Tongue (tissue), 2 donors: Measurements from ENCODE around the gene NCF2. TPM values are rescaled to one million over a fixed set of nuclear protein-coding genes. Genes with fewer than 3 reads are reported as not detected.

Source experiments
- DNase-seq: peaks from one replicate; pipeline ENCODE4 v3.0.0-alpha.2; 2015
- total RNA-seq: library from RNA; depleted of rRNA; stranded (reverse); fragments of >200 nt; gene quantifications from one replicate; pipeline ENCODE4 v1.2.3, GENCODE V29; 2014

The NCF2 gene
- total RNA-seq, 1 donor from 2014 or later, result 9.2 TPM

DNA sequence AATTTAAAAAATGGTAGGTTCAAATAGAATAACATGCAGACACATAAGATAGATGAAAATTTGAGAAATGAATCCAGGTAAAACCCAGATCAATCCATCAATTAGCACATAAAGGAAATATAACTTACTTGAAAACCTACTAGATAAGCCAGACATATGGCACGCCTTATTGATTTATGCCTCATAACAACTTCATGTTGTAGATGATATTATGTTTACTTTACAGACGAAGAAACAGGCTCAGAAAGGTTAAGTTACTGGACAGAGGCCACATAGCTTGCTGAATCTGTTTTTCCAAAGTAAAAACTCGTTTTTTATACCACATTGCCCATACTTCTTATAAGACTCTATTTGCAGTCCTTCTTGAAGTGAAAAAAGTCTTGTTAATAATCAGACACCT lies 22.1 kb upstream of the NCF2 start:
- DNase-seq, result no peak

- no peak for DNase-seq
These were observed 20.8 kb upstream of the NCF2 start for GRCh38 chr1:183611021-183611420.

GRCh38 chr1:183609759-183610452 lies 19.6 kb upstream of the NCF2 start:
- no peak for DNase-seq

GRCh38 chr1:183609313-183609712 lies 19.1 kb upstream of the NCF2 start:
- DNase-seq, result peak; percentile 39

GRCh38 chr1:183607322-183607980 lies 17.2 kb upstream of the NCF2 start:
- no peak for DNase-seq

DNA sequence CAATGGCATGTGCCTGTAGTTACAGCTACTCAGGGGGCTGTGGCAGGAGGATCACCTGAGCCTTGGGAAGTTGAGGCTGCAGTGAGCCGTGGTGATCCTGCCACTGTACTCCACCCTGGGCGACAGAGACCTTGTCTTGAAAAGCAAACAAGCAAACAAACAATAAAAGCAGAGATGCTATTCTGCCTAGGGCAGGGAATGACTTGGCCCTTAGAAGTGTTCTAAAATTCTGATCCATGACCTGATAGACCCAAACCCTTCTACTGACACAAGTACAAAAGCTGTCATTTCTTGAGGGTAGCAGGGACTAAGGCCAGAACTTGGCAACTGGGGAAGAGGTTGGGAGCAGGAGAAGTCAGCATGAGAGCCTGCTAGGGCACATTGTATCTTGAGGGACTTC lies 15.6 kb upstream of the NCF2 start:
- DNase-seq, result no peak

GRCh38 chr1:183604815-183605214 lies 14.6 kb upstream of the NCF2 start:
- DNase-seq, result no peak

GRCh38 chr1:183604038-183604808 lies 14.0 kb upstream of the NCF2 start:
- DNase-seq, result no peak

GRCh38 chr1:183602510-183602909 lies 12.3 kb upstream of the NCF2 start:
- no peak for DNase-seq

DNA sequence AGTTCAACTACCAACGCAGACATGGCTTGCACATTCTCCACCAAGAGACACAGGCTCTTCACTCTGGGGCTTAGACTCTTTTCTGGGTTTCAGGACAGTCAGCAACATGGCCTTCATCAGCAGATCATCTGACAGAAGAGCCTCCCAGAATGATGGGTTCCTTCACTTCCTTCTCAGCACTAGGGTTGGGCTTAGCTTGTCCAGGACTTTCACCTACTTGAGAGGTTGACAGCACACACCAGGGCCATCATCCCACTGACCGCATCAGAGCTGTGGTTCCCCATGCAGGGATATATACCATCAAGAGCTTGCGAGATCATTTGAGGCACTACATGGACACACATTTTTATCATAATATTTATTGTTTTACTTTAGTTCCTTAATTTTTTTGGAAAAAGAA lies 10.4 kb upstream of the NCF2 start:
- DNase-seq, result no peak

DNA sequence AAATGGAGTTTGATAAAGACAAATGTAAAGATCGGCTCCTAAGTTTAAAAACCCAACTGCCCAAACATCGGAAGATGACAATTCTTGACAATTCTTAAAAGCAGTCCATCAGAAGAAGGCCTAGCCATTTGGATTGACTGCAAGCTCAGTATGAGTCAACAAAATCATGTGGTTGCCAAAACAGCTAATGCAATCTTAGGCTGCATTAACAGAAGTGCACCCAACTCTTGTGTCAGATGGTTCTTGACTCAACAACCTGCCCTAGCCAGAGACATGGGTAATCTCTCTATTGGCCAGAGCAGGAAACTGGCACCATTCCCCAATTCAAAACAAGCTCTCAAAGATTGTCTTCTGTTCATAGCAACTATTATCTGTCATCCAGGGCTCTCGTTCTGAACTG lies 9.9 kb upstream of the NCF2 start:
- DNase-seq, result no peak

DNA sequence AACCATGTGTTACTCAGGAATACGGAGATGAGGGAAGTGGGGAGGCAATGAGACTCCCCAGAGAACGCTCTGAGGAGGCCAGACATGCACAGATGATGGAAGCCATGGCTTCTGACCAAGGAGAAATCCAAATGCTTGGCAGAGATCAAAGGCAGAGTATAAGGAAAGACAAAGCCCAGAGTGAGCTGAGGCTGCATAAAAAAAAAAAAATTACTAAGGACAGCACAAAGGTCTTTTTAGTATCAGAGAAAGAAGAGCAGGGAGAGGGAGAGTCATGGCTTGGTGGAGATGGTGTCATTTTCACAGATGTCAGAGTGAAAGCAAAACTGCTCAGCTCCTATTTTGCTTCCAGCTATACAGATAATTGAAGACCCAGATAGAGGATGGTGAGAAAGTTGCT lies 8.1 kb upstream of the NCF2 start:
- no peak for DNase-seq

- DNase-seq, result no peak
These were observed 7.5 kb upstream of the NCF2 start for GRCh38 chr1:183597656-183598347.

- DNase-seq, result no peak
These were observed 6.2 kb upstream of the NCF2 start for GRCh38 chr1:183596500-183596899.

- no peak for DNase-seq
These were observed 5.3 kb upstream of the NCF2 start for GRCh38 chr1:183595537-183595936.

GRCh38 chr1:183593356-183593755 lies 3.1 kb upstream of the NCF2 start:
- no peak for DNase-seq

DNA sequence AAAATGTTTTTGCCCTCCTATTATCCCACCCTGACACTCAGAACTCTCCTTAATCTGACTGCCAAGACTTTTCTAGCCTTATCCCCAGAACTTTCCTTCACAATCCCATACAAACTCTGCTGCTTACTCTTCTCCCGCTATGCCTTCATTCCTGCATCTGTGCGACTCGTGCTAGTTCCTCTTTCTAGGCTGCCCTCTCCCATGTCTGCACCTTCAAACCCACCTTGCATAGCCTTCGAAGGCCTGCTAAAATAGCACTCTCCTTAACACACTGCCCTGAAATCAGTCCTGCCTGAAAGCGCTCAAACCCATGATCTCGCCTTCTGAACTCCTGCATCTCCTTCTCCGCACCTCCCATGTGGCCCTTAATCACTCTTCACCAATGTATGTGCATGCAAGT lies 2.5 kb upstream of the NCF2 start:
- DNase-seq, result no peak

DNA sequence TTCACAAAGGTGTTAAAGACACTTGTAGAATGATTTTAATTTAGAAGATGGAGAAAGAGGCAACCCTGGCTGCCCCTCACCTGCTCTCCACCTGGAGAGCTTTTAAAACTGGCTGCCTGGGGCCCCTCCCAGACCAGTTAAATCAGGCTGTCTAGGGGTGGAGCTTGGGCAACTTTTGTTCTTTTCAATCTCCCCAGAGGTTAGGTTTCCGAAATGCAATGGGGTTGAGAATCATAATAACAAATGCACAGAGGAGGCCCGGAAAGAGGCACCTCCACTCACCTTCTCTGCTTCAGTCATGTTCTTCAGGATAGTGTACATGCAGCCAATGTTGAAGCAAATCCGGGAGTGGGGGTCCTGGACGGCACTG lies 400 bp downstream of the NCF2 start:
- no peak for DNase-seq

DNA sequence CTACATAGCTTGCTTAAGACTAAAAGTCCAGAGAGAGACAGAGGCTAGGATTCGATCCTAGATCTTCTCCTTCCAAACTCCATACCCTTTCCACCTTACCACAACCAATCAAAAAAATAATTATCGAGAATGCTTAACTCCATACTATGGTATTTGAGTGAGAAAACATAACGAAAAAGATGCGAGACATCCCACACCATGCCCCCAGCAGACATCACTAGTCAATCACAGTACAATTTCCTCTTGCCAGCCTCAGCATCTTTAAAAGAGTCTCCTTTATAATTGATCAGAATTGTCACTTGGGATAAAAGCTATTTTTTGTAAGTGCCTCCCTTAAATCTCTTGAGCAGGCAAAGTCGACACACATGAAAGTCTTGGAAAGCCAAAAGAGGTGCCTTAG lies 875 bp downstream of the NCF2 start:
- DNase-seq, result no peak

GRCh38 chr1:183588827-183589226 lies 1.4 kb downstream of the NCF2 start:
- no peak for DNase-seq

DNA sequence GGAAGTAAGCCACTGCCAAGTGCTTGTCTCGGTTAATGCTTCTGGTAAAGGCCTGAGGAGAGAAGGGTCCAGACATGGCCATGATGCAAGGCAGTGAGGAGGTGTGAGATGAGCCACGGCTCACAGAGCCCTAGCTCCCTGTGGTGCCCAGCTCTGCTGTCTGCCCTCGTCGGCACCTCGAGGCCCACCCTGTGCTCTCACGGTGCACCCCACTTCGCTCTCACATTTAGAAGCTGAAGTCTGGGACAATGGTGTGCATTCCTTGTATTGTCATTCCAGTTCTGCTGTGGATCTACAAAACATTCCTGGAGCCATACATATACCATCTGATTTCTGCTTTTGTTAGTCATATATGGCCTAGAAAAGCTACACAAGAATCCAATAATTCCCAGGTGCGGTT lies 3.3 kb downstream of the NCF2 start:
- DNase-seq, result no peak

DNA sequence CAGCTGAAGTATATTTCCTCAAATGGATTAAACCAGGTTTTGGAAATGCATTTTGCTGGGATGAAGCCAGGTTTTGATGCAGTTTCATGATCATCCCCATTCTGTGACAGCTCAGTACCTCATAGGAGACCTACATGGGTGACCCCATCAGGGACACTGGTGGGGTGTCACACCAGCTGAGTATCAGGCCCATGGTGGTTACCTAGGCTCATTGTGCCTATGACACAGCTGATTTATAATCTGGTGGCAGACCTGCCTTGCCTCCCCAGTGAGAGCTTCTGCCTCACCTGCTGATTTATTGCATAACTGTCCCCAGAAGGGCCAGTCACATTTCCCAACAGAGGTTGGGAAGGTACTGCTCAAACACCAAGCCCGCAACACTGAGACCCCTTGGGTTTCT lies 3.8 kb downstream of the NCF2 start:
- DNase-seq, result no peak

DNA sequence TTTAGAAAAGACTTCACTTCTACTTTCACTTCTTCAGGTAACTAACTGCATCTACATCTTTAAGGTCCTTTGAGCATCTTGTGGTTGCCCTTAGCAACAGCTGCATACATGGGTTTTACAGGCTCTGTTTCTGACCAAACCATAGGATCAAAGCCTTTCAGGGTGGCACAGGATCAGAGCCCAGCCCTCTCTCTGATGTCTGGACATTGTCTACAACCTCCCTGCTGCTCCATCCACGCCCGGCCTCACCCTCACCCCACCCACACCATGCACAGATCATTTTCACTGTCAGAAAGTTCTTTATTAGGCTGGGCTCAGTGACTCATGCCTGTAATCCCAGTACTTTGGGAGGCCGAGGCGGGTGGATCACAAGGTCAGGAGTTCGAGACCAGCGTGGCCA lies 5.2 kb downstream of the NCF2 start:
- DNase-seq, result no peak
